HepG2 (cell line): ENCODE measurements around the gene COA5. TPM values are rescaled to one million over a fixed set of nuclear protein-coding genes. Genes with fewer than 3 reads are reported as not detected.

Experiments used
- ATAC-seq: fragments of 200-7000 bp; cut with Tn5 transposase; 3 replicates; pipeline ENCODE4 v1.9.1; 2020; ENCODE audit warnings: mild to moderate bottlenecking, moderate library complexity
- BruUV-seq: library from RNA; stranded (reverse); fragments of 400-500 nt; replicated peaks from 2 replicates; lab custom pipeline; 2021; lab: Mats Ljungman, UMichigan
- CTCF ChIA-PET: fragments of 300-600 bp; formaldehyde crosslinking; extraction: SDS; loops from one replicate; lab custom pipeline; 2021; ENCODE audit warnings: low total read pairs, inconsistent platforms, low intra/inter-chr PET ratio; lab: Yijun Ruan, JAX
- POLR2A ChIA-PET: fragments of 350-600 bp; sonication (Branson Sonifier 250); formaldehyde crosslinking; loops from one replicate; lab custom pipeline; 2020; ENCODE audit warnings: antibody characterized with exemption, inconsistent platforms; lab: Yijun Ruan, JAX
- DNase-seq: peaks from one replicate; pipeline ENCODE4 v3.0.0-alpha.2; 2015; ENCODE audit warnings: low spot score
- FAIRE-seq: peaks from 3 replicates; lab custom pipeline; 2011; peaks lifted over from hg19 to GRCh38; lab: Jason Lieb, UNC
- H2AFZ ChIP-seq: one replicate; pipeline ENCODE4 v1.6.1; 2011; ENCODE audit warnings: low read length, inconsistent platforms
- H3K27ac ChIP-seq: fragments of 300-600 bp; 3 replicates; pipeline ENCODE4 v1.8.0; 2011; ENCODE audit warnings: mixed run types, mild to moderate bottlenecking, mixed read lengths, low read length, inconsistent platforms; ENCODE audit not compliant: insufficient read depth; ENCODE audit errors: extremely low read length
- H3K27me3 ChIP-seq, 2 experiments: fragments of 200-600 bp in 1 of 2; 2 replicates in 1 of 2; 3 replicates in 1 of 2; pipeline versions ENCODE4 v1.6.0 to v1.8.0; 2011; ENCODE audit warnings: low read length in 2 of 2, mild to moderate bottlenecking in 2 of 2, moderate library complexity in 2 of 2, inconsistent platforms in 1 of 2; ENCODE audit not compliant: insufficient read depth in 2 of 2, control insufficient read depth in 1 of 2
- H3K36me3 ChIP-seq, 2 experiments: fragments of 200-600 bp in 1 of 2; replicated peaks in 1 of 2; 2 replicates in 1 of 2; 3 replicates in 1 of 2; pipeline versions ENCODE4 v1.5.1 to v1.8.0; 2011; ENCODE audit warnings: low read length in 2 of 2, inconsistent platforms in 1 of 2; ENCODE audit not compliant: insufficient read depth in 2 of 2, control insufficient read depth in 1 of 2
- H3K4me1 ChIP-seq: 2 replicates; pipeline ENCODE4 v1.5.1; 2012; ENCODE audit warnings: low read length, inconsistent platforms; ENCODE audit not compliant: insufficient read depth
- H3K4me2 ChIP-seq: 2 replicates; pipeline ENCODE4 v1.6.0; 2011; ENCODE audit warnings: low read depth, low read length, inconsistent platforms
- H3K4me3 ChIP-seq, 3 experiments: fragments of 200-600 bp in 1 of 3; sonication (generic), shearing (Covaris generic) in 1 of 3; replicated peaks in 1 of 3; 2 replicates each; pipeline ENCODE4 v1.5.1; 2011 to 2016; ENCODE audit warnings: low read length in 3 of 3, inconsistent platforms in 2 of 3, low read depth in 2 of 3, mild to moderate bottlenecking in 2 of 3, control low read depth in 1 of 3, mixed read lengths in 1 of 3; ENCODE audit not compliant: insufficient read depth in 1 of 3
- H3K79me2 ChIP-seq: one replicate; pipeline ENCODE4 v1.6.1; 2011; ENCODE audit warnings: low read length, inconsistent platforms; ENCODE audit not compliant: insufficient read depth
- H3K9ac ChIP-seq: 2 replicates; pipeline ENCODE4 v1.6.0; 2011; ENCODE audit warnings: mild to moderate bottlenecking, low read depth, low read length, inconsistent platforms; ENCODE audit not compliant: insufficient read depth
- H3K9me3 ChIP-seq: 2 replicates; pipeline ENCODE4 v1.5.1; 2012; ENCODE audit warnings: mild to moderate bottlenecking, low read length
- H4K20me1 ChIP-seq: 2 replicates; pipeline ENCODE4 v1.6.0; 2011; ENCODE audit warnings: inconsistent platforms, mild to moderate bottlenecking, low read length, moderate library complexity; ENCODE audit not compliant: insufficient read depth
- BORCS8-MEF2B ChIP-seq: sonication (generic); formaldehyde crosslinking; IDR thresholded peaks from 2 replicates; pipeline ENCODE4 v1.8.0; 2022; ENCODE audit warnings: mild to moderate bottlenecking, missing genetic modification reagents
- IRF2 ChIP-seq: IDR thresholded peaks from 2 replicates; pipeline ENCODE4 v1.6.1; 2018; ENCODE audit warnings: missing genetic modification reagents, missing compliant biosample characterization
- KLF16 ChIP-seq, 2 experiments: sonication (generic) in 1 of 2; formaldehyde crosslinking in 1 of 2; IDR thresholded peaks; 2 replicates each; pipeline versions ENCODE4 v1.6.1 to v1.8.0; 2016 to 2023; ENCODE audit warnings: missing genetic modification reagents in 2 of 2, missing compliant biosample characterization in 1 of 2
- NFIC ChIP-seq: IDR thresholded peaks from 2 replicates; pipeline ENCODE4 v1.6.1; 2012; ENCODE audit warnings: mild to moderate bottlenecking, low read length, inconsistent platforms
- NFKB2 ChIP-seq: sonication (generic); formaldehyde crosslinking; IDR thresholded peaks from 2 replicates; pipeline ENCODE4 v1.4.0; 2020; ENCODE audit warnings: missing genetic modification reagents, borderline replicate concordance
- REL ChIP-seq: sonication (generic); formaldehyde crosslinking; conservative IDR thresholded peaks from 2 replicates; pipeline ENCODE4 v1.8.0; 2022; ENCODE audit warnings: mild to moderate bottlenecking, missing genetic modification reagents, moderate library complexity
- TBX3 ChIP-seq: fragments of 450-650 bp; IDR thresholded peaks from 2 replicates; pipeline ENCODE4 v1.6.1; 2017; ENCODE audit warnings: antibody characterized with exemption, mild to moderate bottlenecking, inconsistent platforms, borderline replicate concordance
- WIZ ChIP-seq: sonication (generic); formaldehyde crosslinking; IDR thresholded peaks from 2 replicates; pipeline ENCODE4 v1.5.1; 2020; ENCODE audit warnings: mild to moderate bottlenecking, missing genetic modification reagents
- YEATS4 ChIP-seq: sonication (generic); formaldehyde crosslinking; IDR thresholded peaks from 2 replicates; pipeline ENCODE4 v1.4.0; 2020; ENCODE audit warnings: missing genetic modification reagents, borderline replicate concordance
- ZFYVE20 ChIP-seq: sonication (generic); formaldehyde crosslinking; IDR thresholded peaks from 2 replicates; pipeline ENCODE4 v1.8.0; 2023; ENCODE audit warnings: low read depth, mild to moderate bottlenecking, moderate library complexity, missing genetic modification reagents, borderline replicate concordance
- ZNF567 ChIP-seq: sonication (generic); formaldehyde crosslinking; IDR thresholded peaks from 2 replicates; pipeline ENCODE4 v1.8.1; 2023; ENCODE audit warnings: mild to moderate bottlenecking, missing genetic modification reagents, borderline replicate concordance
- WGBS: methylation state at CpG from one replicate; pipeline ENCODE4 v1.1.6; 2017; ENCODE audit warnings: low lambda C conversion rate; 5-methylcytosine and 5-hydroxymethylcytosine counted together
- in situ Hi-C: cut with HindIII; loops from 2 replicates; pipeline ENCODE4 v1.10.0; 2017; ENCODE audit warnings: low pct_unique_long_range_greater_than_20kb; ENCODE audit not compliant: extremely low pct_ligation_motif_present
- intact Hi-C: fragments of 100-400 bp; cut with micrococcal nuclease; formaldehyde crosslinking; loops from one replicate; pipeline ENCODE4 v1.10.0; 2022; ENCODE audit not compliant: unreplicated experiment
- polyA plus RNA-seq, 8 experiments: library from polyadenylated mRNA; depleted of rRNA in 3 of 8; stranded (reverse) in 7 of 8; unstranded in 1 of 8; fragments of >200 nt; fragmentation: Illumina TruSeq in 4 of 8; extraction: Trizol in 4 of 8; gene quantifications; 2 replicates each; pipeline versions ENCODE4 v1.2.1 to v1.2.3, GENCODE V29; 2011 to 2016; ENCODE audit warnings: low read depth in 4 of 8, missing spikeins in 1 of 8, mixed read lengths in 1 of 8; ENCODE audit not compliant: insufficient read depth in 1 of 8
- total RNA-seq, 5 experiments: library from RNA; depleted of rRNA; stranded (reverse); fragments of >200 nt; fragmentation: Illumina TruSeq; extraction: Trizol; gene quantifications; 2 replicates each; pipeline ENCODE4 v1.2.3, GENCODE V29; 2016; ENCODE audit warnings: low read depth in 1 of 5
- TF ChIP-seq, protein P1 (sequence below): IDR thresholded peaks from 2 replicates; pipeline ENCODE4 v1.6.1; 2016; ENCODE audit warnings: low read depth, missing genetic modification reagents, missing compliant biosample characterization
- TF ChIP-seq, protein P2 (sequence below): sonication (generic); formaldehyde crosslinking; IDR thresholded peaks from 2 replicates; pipeline ENCODE4 v1.5.0; 2020; ENCODE audit warnings: mild to moderate bottlenecking, missing genetic modification reagents, moderate library complexity

COA5 gene
- total and polyA plus RNA-seq, 2 of the 13 experiments (the other 11 are each of a cell fraction or from before 2014, with no cell fraction given), result 43.6 to 64.5 TPM

DNA sequence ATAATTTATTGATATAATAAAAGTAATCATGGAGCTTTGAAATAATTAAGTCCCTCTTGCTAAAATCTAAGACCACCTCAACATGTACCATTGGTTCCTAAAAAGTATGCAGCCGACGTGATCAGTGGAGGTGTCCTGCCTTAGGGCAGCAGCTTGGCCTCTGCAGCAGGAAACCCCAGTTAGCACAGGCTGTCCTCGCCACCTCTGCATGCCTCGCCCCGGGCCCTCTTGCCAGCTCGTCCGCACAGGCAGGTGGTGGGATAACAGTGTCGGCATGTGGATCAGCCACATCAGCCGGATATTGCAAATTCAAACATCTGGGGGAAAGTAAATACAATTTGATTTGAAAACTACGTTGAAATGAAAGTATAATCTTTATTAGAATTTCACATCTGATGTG is 22.9 kb downstream of the COA5 start:
- ATAC-seq, result no peak
- H3K9me3 ChIP-seq, result no peaks in the 10 kb centered on the region
- TF ChIP-seq TBX3 (no peak), NFKB2 (CRISPR knock-in tag) (no peak), NFIC (no peak), REL (CRISPR knock-in tag) (no peak), ZFYVE20 (CRISPR knock-in tag) (no peak), KLF16 (CRISPR knock-in tag; IDR thresholded peaks at IDR 0.05) (no peak), IRF2 (CRISPR knock-in tag) (no peak), ZNF567 (no peak), BORCS8-MEF2B (no peak), YEATS4 (no peak), WIZ (CRISPR knock-in tag) (no peak)
- TF ChIP-seq, protein P1, sequence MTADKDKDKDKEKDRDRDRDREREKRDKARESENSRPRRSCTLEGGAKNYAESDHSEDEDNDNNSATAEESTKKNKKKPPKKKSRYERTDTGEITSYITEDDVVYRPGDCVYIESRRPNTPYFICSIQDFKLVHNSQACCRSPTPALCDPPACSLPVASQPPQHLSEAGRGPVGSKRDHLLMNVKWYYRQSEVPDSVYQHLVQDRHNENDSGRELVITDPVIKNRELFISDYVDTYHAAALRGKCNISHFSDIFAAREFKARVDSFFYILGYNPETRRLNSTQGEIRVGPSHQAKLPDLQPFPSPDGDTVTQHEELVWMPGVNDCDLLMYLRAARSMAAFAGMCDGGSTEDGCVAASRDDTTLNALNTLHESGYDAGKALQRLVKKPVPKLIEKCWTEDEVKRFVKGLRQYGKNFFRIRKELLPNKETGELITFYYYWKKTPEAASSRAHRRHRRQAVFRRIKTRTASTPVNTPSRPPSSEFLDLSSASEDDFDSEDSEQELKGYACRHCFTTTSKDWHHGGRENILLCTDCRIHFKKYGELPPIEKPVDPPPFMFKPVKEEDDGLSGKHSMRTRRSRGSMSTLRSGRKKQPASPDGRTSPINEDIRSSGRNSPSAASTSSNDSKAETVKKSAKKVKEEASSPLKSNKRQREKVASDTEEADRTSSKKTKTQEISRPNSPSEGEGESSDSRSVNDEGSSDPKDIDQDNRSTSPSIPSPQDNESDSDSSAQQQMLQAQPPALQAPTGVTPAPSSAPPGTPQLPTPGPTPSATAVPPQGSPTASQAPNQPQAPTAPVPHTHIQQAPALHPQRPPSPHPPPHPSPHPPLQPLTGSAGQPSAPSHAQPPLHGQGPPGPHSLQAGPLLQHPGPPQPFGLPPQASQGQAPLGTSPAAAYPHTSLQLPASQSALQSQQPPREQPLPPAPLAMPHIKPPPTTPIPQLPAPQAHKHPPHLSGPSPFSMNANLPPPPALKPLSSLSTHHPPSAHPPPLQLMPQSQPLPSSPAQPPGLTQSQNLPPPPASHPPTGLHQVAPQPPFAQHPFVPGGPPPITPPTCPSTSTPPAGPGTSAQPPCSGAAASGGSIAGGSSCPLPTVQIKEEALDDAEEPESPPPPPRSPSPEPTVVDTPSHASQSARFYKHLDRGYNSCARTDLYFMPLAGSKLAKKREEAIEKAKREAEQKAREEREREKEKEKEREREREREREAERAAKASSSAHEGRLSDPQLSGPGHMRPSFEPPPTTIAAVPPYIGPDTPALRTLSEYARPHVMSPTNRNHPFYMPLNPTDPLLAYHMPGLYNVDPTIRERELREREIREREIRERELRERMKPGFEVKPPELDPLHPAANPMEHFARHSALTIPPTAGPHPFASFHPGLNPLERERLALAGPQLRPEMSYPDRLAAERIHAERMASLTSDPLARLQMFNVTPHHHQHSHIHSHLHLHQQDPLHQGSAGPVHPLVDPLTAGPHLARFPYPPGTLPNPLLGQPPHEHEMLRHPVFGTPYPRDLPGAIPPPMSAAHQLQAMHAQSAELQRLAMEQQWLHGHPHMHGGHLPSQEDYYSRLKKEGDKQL (CRISPR knock-in tag), result no peak
- TF ChIP-seq, protein P2, sequence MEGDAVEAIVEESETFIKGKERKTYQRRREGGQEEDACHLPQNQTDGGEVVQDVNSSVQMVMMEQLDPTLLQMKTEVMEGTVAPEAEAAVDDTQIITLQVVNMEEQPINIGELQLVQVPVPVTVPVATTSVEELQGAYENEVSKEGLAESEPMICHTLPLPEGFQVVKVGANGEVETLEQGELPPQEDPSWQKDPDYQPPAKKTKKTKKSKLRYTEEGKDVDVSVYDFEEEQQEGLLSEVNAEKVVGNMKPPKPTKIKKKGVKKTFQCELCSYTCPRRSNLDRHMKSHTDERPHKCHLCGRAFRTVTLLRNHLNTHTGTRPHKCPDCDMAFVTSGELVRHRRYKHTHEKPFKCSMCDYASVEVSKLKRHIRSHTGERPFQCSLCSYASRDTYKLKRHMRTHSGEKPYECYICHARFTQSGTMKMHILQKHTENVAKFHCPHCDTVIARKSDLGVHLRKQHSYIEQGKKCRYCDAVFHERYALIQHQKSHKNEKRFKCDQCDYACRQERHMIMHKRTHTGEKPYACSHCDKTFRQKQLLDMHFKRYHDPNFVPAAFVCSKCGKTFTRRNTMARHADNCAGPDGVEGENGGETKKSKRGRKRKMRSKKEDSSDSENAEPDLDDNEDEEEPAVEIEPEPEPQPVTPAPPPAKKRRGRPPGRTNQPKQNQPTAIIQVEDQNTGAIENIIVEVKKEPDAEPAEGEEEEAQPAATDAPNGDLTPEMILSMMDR (CRISPR knock-in tag), result no peak

More for the DNA sequence above, 22.9 kb downstream of the COA5 start:
- ChIA-PET CTCF (no interaction called here), POLR2A (interaction anchor here (1.0 kb wide), 1 partner anchor 24 kb away, joined by 3 read pairs; no protein-coding TSS in a partner anchor)
- intact Hi-C loops (loop anchor here (2.0 kb wide), 1 partner anchor 15 kb away; no protein-coding TSS in a partner anchor), in situ Hi-C loops (no loop called here)
- Histone ChIP-seq H3K4me2 (no peak overlapping the region), H3K36me3 (peaks cover 3 to 6% of the 10 kb centered on the region in 2 experiments; a peak in 3 of 5 replicates), H3K27me3 (no peaks in the 10 kb centered on the region), H4K20me1 (no peaks in the 10 kb centered on the region), H3K4me3 (no peak overlapping the region), H2AFZ (no peak overlapping the region), H3K9ac (no peak overlapping the region), H3K27ac (no peak overlapping the region), H3K4me1 (peaks cover 19% of the 10 kb centered on the region), H3K79me2 (no peaks in the 10 kb centered on the region)
- 98% methylated on average over 10 of the region's 10 CpGs for WGBS
- BruUV-seq, result no TSS peak
- no peak for DNase-seq
- FAIRE-seq, result no peak
